Mesodermal cell (in vitro differentiated cells): ENCODE results near the gene MAGEC3.

Experiments
- H3K27ac ChIP-seq: 2 replicates; pipeline ENCODE4 v1.7.0; 2013; ENCODE audit warnings: mild to moderate bottlenecking, low read depth, low read length, moderate library complexity; ENCODE audit not compliant: severe bottlenecking
- H3K36me3 ChIP-seq: 2 replicates; pipeline ENCODE4 v1.7.1; 2013; ENCODE audit warnings: mild to moderate bottlenecking, low read length, moderate library complexity; ENCODE audit not compliant: control insufficient read depth, insufficient read depth
- H3K4me1 ChIP-seq: one replicate; pipeline ENCODE4 v1.7.1; 2013; ENCODE audit warnings: mild to moderate bottlenecking, low read length; ENCODE audit not compliant: insufficient read depth, control insufficient read depth, poor library complexity, severe bottlenecking
- H3K4me3 ChIP-seq: 2 replicates; pipeline ENCODE4 v1.7.0; 2013; ENCODE audit warnings: low read length, control low read depth, mild to moderate bottlenecking; ENCODE audit not compliant: insufficient read depth, poor library complexity, severe bottlenecking; ENCODE audit errors: extremely low read depth
- H3K9me3 ChIP-seq: 2 replicates; pipeline ENCODE4 v1.7.1; 2013; ENCODE audit warnings: mild to moderate bottlenecking, low read length, moderate library complexity; ENCODE audit not compliant: control insufficient read depth
- WGBS, 2 experiments: methylation state at CpG; one replicate each; pipeline ENCODE4 v1.1.5; 2013; ENCODE audit warnings: missing lambda C conversion rate in 2 of 2; ENCODE audit not compliant: insufficient coverage in 2 of 2; 5-methylcytosine and 5-hydroxymethylcytosine counted together

MAGEC3 gene

GRCh38 chrX:141945426-141945825, 107.3 kb downstream of the MAGEC3 start:
- no peaks in the 10 kb centered on the region for H3K36me3 ChIP-seq
- 0% methylated on average over 1 of the region's 7 CpGs; no CpG with 5 or more reads in 1 of the 2 experiments for WGBS, 2 experiments
- H3K9me3 ChIP-seq = no peaks in the 10 kb centered on the region
- H3K4me3 ChIP-seq = no peak overlapping the region
- H3K4me1 ChIP-seq = no peaks in the 10 kb centered on the region
- no peak overlapping the region for H3K27ac ChIP-seq

GRCh38 chrX:141947350-141947749, 109.2 kb downstream of the MAGEC3 start:
- WGBS, 2 experiments = 83% methylated on average over 2 of the region's 3 CpGs; no CpG with 5 or more reads in 1 of the 2 experiments
- Histone ChIP-seq H3K4me1 (no peaks in the 10 kb centered on the region), H3K27ac (no peak overlapping the region), H3K36me3 (no peaks in the 10 kb centered on the region), H3K4me3 (no peak overlapping the region), H3K9me3 (no peaks in the 10 kb centered on the region)
